Amniotic stem cell (primary cell): ENCODE measurements around the gene ESPN.

Source experiments
- DNase-seq: peaks from one replicate; lab custom pipeline; 2025; lab: John Stamatoyannopoulos, UW

Gene ESPN

DNA sequence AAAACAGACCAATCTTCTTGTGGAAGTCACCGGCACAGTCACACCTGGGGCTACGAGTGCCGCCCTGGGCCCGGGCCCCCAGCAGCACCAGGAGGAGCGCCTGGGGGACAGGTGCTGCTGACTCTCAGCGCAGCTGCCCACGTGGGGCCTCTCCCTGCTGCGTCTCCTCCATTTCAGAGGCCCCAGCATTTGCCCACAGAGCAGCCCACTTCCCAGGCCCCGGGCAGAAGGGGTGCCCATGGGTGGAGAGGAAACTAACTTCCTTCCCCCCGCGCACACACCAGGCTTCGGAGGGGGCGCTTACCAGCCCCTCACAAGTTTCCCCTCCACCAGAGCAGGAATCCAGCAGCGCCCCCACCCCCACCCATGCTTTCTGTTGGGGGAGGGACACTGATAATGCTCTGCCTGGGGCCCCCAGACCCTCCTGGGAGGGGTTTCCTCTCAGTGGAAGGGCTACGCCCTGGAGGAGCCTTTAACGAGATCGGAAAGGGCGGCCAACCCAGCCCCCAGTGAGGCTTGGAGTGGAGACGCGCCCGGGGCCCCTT, 41.0 kb downstream of the ESPN start:
- DNase-seq: no peak

DNA sequence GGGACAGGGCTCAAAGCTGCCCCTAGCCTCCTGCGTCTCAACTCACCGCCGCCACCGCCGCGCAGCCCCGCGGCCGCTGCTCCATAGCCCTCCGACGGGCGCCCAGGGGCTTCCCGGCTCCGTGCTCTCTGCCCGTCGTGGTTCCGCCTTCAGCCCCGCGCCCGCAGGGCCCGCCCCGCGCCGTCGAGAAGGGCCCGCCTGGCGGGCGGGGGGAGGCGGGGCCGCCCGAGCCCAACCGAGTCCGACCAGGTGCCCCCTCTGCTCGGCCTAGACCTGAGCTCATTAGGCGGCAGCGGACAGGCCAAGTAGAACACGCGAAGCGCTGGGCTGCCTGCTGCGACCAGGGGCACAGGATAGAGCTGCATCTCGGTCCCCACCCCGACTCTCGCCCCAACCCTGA, 41.4 kb downstream of the ESPN start, which contains the start of gene TNFRSF25:
TSS of gene TNFRSF25 (minus strand) at position 151 of the 400 bp plus-strand sequence. CDS start at position 85, 66 bp downstream.
- DNase-seq: no peak

GRCh38 chr1:6466751-6467150, 42.2 kb downstream of the ESPN start:
- DNase-seq: no peak

GRCh38 chr1:6467224-6467623, 42.6 kb downstream of the ESPN start:
- DNase-seq: no peak

DNA sequence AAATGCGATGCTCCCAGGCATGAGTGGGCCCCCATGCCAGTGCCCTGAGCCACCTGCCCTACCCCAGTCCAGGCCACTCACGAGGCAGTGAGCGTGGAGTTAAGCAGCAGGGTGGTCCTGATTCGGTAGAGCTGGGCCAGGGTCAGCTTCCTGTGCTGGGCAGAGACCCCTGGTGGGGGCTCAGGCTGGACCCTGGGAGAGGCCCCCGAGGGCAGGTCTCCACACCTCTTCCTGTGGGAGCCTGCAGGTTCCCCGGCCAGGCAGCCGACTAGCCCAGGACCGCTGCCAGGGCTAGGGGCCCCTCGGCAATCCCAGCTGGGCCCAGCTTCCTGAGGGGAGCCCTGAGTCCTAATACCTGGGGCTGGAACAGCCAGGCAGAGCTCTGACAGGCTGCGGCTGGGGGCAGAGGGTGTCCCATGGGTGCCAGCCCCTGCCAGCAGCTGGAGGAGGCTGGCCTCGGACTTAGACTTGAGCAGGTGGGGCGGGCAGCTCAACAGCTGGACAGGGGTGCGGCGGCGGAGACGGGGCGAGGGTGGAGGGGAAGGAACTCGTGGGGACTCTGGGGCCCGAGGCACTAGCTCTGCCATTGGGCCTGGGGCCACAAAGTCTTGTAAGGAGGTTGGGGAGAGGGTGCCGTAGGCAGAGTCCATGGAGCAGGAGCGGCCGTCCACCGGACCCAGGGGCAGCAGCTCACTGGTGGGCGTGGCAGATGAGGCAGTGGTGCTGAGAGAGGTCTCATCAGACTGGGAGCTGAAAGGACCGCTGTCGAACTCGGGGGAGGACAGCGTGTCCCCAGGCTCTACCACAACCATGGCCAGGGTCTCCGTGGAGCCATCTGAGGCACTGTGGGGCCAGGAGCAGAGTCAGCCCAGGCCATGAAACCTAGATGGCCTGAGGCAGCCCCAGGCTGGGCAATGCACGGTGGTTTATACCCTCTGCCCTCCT, 43.4 kb downstream of the ESPN start:
- DNase-seq: no peak

GRCh38 chr1:6468729-6469461, 44.3 kb downstream of the ESPN start:
- DNase-seq: no peak

DNA sequence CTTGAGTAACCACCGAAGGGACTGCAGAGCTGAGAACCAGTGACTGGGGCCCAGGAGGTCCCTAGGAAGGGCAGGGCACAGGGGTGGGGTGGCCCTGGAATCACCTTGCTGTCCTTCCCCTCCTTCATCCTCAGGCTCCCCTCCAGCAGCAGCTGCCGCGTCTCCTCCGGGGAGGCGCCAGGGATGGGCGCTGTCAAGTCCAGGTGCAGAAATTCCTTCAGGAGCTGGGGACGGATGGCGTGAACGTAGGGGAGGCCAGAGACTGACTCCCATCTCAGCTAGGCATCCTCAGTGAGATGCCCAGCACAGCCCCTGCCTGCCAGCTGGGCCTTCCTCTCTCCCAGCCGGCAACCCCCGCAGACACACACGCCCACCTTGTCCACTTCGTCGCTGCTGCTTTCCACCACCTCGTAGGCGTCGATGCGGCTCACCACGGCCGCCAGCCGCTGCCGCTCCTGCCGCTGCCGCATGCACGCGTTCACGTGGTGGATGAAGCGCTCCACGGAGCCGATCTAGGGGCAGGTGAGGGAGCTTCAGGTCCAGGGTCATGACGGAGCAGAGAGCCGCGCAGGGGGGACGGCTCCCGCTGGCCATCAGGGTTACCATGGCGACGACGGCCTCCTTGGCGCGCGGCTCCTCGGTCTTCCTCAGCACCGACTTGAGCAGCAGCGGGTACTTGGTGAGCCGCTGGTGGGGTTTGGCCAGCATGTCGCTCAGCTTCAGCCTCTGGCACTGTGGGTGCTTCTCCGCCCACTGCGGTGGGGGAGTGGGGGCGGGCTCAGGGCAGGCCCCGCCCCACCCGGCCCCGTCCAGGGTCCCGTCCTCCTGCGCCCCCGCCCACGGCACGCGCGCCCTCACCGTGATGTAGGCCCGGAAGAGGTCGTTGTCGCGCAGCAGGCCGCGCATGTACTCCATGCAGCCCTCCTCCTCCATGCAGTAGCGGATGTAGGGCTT, 45.8 kb downstream of the ESPN start:
- no peak for DNase-seq

GRCh38 chr1:6471086-6471969, 46.8 kb downstream of the ESPN start:
- DNase-seq: no peak

- DNase-seq: no peak
Observed at GRCh38 chr1:6471970-6472368, 47.4 kb downstream of the ESPN start.

DNA sequence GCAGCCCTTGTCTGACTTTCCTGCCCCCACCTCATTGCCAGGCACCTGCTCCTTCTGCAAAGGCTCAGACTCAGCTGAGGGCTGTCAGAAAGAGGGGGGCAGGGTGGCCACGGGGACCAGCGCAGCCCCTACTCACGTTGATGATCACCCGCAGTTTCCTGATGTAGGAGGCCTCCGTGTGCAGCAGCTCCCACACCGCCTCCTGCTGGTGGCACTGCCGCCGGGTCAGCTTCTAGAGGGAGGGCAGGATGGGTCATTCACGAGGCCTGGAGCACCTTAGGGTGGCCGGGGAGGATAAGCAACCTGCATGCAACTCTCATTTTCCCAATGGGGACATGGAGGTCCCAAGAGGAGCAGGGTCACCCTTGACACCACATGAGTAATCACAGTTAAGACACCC, 47.8 kb downstream of the ESPN start:
- DNase-seq: no peak

- no peak for DNase-seq
Observed at GRCh38 chr1:6473156-6473555, 48.6 kb downstream of the ESPN start.

- no peak for DNase-seq
Observed at GRCh38 chr1:6473974-6474814, 49.6 kb downstream of the ESPN start.

DNA sequence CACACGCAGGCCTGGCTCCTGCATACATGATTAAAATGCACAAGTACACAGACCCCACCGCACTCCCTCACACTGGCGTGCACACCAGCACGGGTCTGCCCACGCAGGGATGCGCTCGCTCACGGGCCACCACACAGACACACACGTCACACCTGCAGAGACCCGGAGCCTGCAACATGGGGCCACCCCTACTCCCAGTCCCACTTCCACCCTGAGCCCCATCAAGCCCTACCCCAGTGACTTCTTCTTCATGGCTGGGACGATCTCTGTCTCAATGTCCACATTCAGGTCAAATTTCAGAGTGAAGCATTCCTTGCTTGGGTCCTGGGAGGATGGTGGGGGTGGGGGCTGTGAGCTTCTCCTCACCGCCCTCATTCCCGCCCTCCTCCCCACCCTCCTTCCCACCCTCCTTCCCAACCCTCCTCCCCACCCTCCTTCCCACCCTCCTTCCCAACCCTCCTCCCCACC, 50.3 kb downstream of the ESPN start:
- no peak for DNase-seq

- DNase-seq: no peak
Observed at GRCh38 chr1:6475381-6476133, 51.0 kb downstream of the ESPN start.

DNA sequence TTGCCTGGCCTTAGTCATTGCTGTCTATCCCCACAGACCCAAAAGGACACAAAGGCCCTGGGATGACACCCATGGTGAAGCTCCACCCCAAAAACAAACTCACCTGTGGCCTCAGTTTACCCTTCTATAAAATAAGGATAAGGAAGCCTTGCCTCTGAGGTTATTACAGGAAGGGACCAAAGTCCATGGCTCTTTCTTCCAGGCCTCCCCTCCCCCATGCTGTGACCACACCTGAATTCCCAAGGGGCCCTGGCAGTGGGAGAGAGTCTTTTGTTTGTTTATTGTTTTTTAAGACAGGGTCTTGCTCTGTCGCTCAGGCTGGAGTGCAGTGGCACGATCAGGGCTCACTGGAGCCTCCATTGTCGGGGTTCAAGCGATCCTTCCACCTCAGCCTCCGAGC, 51.9 kb downstream of the ESPN start:
- no peak for DNase-seq

GRCh38 chr1:6477039-6477820, 52.7 kb downstream of the ESPN start:
- DNase-seq: no peak

DNA sequence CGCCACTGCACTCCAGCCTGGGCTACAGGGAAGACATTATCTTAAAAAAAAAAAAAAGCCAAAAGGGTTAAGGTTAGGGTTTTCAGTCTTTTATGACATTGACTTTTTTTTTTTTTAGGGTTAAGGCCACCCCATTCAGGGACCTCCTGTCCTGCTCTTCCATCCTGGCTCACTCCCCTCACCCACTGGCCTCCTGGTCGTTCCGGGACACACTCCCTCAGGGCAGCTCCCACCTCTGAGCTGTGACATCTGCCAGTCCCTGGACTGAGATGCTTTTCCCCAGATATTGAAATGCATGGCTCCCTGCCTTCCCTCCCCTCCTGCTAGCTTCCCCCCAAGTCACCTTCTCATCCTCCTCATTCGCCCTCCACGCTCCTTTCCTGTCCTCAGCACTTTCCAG, 57.2 kb downstream of the ESPN start:
- DNase-seq: no peak
